ENCODE measurements around the gene TRMT61B.

GRCh38 chr2:28909655-28910353, 39.7 kb upstream of the TRMT61B start:
- TF ChIP-seq CTCF (IDR thresholded peaks at IDR 0.05), result no peak
- TF ChIP-seq POLR2AphosphoS5 (IDR thresholded peaks at IDR 0.05), result no peak
- TF ChIP-seq POLR2A (IDR thresholded peaks at IDR 0.05), result no peak
